SH-SY5Y (cell line): ENCODE measurements around the gene NUDT21.

Source experiments
- GATA2 ChIP-seq: IDR thresholded peaks from 2 replicates; pipeline ENCODE4 v1.6.1; 2011; ENCODE audit warnings: mild to moderate bottlenecking, low read depth, low read length
- GATA3 ChIP-seq: IDR thresholded peaks from 2 replicates; pipeline ENCODE4 v1.6.1; 2011; ENCODE audit warnings: low read depth, mild to moderate bottlenecking, low read length, moderate library complexity

Gene NUDT21

DNA sequence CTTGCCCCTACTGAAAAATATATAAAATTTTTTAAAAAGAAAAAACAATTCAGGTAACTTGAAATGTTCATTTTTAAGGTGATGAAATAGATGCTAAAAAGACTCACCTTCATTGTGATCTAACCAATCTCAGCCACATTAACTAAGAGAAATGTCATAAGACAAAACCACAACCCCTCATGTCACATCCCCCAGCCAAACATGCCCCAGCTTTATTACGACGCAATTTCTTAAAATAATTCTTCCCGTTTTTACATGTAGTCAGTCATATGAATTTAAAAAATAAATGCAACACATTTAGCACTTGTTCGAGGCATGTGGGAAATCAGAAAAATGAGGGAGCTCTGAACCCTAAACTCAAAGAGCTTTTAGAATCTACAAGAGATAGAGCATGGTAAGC is 35.3 kb downstream of the NUDT21 start:
- TF ChIP-seq GATA3, result no peak
- no peak for TF ChIP-seq GATA2

DNA sequence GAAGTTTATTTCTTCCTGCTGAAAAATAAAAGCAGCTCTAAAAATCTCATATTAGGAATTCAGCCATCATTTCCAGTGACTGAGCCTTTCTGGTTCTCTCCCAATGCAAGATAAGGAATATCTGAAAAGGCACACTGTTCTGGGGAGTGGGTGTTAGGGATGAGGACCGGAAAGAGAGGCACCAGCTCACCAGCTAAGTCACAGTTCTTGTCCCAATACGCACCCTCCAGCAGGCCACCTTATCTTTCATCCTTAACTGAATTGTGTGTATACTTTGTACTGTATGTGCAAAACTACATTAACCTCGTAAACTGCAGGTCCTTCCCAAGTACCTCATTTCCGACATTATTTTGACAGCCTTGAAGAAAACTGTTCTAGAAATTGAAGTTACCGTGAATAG is 36.8 kb downstream of the NUDT21 start:
- TF ChIP-seq GATA3, result no peak
- TF ChIP-seq GATA2, result no peak

DNA sequence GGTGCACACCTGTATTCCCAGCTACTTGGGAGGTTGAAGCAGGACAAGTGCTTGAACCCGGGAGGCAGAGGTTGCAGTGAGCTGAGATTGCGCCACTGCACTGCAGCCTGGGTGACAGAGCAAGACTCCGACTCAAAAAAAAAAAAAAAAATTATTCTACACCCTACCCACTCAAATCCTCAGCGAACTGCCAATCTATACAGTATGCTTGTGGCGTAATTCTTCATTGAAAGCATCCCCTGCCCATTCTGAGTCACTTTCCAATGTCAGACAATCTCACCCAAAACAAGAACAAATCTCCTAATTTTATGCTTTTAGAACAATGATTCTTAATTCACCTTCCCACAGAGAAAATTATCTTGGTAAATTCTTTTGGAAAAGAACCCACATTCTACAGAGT is 37.8 kb downstream of the NUDT21 start:
- TF ChIP-seq GATA2 (no peak), GATA3 (no peak)

DNA sequence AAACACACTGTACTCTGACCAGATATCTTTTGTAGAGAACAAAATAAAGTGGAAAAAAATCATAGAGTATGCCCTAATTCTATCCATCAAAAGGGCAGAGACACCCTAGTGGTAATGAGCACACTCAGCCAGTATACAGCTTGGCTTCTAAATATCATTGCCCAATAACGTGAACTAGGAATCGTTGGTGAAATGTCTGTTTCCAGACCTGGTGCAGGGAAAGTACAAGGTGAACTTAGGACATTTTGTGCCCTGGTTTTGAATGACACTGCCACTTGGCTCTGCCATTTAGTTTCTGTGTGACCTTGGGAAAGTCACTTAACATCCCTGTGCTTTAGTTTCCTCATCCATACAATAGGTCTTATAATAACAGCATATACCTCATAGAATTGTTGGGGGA is 39.5 kb downstream of the NUDT21 start:
- TF ChIP-seq GATA2 (no peak), GATA3 (no peak)

DNA sequence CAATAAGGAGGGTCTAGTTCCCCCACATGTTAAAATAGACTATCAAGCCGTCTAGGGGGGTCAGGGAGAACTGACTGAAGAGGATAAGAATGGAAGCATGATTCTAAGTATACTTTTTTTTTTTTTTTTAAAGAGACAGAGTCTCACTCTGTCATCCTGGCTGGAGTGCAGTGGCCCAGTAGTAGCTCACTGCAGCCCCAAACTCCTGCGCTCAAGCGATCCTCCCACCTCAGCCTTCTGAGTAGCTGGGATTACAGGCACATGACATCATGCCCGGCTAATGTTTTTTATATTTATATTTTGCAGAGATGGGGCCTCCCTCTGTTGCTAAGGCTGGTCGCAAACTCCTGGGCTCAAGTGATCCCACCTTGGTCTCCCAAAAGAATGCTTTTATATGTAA is 40.0 kb downstream of the NUDT21 start:
- no peak for TF ChIP-seq GATA2
- TF ChIP-seq GATA3, result no peak

DNA sequence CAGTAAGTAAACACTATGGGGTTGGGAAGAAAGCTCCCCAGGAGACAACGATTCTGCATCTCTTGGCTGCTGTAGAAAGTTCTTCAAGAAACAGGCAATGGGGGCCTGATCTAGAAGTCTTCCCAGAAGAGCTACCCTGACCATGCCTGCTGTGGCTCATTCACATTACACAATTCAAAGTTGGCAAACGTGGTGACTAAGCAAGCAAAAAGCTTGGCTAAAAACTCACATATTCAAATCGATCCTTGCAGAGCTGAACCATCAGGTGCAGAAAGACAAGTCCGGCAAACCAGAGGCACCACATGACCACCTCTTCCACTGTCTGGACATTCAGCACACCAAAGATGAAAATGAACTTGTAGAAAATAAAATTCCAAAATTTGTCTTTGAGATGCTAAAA is 41.9 kb downstream of the NUDT21 start:
- TF ChIP-seq GATA3, result no peak
- TF ChIP-seq GATA2, result no peak

DNA sequence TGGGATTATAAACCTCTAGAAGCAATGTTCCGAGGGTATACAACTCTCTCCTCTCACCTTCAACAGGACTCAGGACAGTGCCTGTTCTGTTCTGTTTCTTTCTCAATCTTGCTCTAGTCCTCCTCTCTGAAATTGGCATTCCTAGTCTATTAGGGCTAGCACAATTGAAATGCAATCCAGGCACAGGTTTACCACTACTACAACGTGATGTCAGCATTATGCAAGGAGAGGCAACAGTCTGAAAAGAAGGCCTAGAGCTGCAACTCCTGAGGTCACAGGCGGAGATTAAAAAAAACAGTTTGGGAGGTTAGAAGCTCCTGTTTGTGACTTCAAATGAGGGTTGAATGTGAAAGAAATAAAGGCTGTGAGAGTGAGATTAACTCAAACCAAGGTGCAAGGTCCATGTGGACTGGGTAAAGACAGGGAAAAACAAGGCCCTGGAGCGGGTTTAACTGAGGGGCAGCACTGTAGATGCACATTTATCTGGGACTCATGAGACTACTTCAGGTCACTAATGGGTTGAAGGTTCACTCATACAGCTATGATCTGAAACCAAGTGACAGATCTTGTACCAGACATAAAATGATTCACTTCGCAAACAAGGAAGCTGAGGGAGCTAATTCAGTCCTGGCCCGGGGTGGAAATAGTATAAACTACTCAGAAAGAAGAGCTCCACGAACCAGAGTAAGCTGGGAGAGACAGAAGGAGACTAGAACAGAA is 42.6 kb downstream of the NUDT21 start:
- TF ChIP-seq GATA3, result no peak
- no peak for TF ChIP-seq GATA2

DNA sequence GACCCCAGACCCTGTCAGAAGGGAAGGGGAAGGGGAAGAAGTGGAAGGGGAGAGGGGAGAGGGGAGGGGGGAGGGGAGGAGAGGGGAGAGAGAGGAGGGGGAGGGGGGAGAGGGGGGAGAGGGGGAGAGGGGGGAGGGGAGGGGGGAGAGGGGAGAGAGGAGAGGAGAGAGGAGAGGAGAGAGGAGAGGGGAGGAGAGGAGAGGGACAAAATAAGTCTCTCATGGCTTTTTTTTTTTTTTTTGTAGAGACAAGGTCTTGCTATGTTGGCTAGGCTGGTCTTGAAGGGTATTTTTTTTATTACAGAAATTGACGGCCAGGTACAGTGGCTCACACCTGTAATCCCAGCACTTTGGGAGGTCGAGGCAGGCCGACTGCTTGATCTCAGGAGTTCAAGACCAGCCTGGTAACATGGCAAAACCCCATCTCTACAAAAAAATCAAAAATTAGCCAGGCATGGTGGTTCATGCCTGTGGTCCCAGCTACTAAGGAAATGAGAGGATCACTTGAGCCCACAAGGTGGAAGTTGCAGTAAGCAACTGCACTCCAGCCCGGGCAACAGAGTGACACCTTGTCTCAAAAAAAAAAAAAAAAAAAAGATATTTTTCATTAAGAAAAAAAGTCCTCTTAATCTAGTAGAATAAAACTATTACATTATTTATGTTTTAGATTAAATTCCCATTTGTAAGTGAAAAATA is 45.0 kb downstream of the NUDT21 start:
- no peak for TF ChIP-seq GATA3
- no peak for TF ChIP-seq GATA2

DNA sequence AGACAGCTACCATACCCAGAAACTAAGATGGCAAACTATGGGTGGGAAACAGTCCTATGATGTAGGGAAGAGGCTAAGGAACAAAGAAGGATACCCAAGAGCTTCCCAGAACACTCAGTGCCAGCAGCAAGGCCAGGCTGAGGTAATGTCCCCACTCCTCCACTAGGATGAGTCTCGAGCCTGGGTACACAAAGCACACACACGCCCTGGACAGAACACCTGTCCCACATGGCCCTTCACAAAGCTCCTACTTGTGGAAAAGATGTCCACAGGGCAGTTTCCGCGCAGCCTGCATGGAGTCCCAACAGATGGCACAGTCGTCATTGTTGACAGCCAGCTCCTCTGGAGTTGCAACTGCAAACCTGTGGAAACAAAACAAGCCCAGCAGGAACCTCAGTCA is 49.6 kb downstream of the NUDT21 start:
- TF ChIP-seq GATA3 (no peak), GATA2 (no peak)

DNA sequence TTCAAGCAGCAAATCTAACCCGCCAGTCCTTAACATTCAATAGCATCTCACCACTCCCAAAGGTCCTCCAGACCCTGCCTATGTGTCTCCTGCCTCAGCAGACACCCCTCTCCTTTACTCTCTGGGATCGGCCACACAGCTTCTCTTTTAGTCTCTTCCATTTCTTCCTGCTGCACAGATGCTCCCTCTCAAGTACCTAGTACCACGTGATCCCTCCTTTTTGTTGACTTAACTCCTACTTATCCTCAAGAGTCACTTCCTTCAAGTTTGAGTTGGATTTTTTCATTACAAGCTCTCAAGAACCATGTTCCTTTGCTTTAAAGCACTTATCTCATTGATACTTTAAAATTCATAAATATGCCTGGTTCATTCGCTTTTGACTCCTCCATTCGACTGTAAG is 50.7 kb downstream of the NUDT21 start:
- TF ChIP-seq GATA3 (no peak), GATA2 (no peak)

DNA sequence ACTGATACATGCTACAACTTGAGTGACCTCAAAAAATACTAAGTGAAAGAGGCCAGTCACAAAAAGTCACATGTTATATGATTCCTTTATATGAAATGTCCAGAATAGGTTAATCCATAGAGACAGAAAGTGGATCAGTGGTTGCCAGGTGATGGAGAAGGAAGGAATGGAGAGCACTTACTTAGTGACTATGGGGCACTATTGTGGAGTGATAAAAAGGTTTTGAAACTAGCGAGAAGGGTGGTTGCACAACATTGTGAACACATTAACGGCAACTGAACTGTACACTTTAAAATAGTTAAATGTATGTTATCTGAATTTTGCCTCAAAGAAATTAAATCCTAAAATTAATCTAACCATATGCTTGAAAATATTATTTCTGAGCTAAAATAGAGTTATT is 51.6 kb downstream of the NUDT21 start:
- TF ChIP-seq GATA2, result no peak

DNA sequence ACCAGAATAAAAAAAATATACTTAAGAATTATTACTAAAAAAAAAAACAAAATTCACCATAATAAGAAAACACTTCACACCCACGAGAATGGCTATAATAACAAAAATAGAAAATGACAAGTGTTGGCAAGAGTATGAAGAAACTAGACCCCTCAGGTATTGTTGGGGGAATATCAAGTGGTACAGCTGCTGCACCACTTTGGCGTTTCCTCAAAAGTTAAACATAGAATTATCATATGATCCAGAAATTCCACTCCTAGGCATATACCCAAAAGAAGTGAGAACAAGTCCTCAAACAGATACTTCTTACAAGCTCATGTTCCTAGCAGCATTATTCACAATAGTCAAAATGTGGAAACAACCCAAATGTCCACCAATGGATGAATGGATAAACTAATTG is 52.1 kb downstream of the NUDT21 start:
- TF ChIP-seq GATA2 (no peak), GATA3 (no peak)

DNA sequence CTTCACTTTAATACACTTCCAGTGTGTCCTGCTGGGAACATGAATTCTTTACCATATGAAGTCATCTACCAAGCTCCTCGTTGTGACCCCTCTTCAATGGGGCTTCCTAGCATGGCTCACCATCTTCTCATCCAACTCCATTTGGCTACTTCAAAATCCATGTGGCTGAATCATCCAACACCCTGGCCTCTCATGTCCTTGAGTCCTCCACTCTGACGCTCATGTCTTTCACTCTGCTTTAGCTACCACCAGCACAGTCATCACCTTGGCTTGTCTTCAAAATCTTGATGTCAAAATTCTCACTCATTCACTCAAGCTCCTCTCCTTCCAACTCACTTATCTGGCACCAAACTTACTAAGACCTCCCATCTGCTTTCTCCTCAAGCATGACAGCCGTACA is 61.6 kb downstream of the NUDT21 start:
- TF ChIP-seq GATA3 (no peak), GATA2 (no peak)

DNA sequence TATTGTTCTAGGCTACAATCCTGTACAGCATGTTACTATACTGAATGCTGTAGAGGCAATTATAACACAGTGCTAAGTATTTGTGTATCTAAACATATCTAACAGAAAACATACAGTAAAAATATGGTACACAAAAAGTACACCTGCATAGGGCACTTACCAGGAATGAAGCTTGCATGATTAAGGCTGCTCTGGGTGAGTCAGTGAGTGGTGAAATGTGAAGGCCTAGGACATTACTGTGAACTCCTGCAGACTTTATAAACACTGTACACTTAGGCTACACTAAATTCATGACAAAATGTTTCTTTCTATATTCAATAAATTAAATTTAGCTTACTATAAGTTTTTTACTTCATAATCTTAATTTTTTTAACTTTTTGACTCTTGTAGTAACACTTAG is 62.9 kb downstream of the NUDT21 start:
- TF ChIP-seq GATA2, result no peak
- TF ChIP-seq GATA3, result no peak

DNA sequence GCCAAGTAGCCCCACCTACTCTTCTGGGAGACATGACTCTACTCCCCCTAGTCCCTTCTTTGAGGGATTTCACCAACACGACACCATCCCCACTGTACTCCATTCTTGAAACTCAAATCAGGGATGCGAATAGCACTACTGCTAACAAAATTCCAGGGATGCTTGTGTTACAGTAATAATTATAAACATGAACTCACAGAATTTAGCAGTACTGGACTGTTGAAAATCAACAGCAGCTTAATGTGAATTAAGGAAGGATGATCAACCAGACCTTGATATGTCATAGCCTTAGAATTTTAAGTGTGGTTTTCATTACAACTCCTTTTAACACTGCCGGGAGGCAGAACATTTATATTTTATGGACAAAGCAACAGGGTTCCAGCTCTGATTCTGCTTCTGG is 63.7 kb downstream of the NUDT21 start:
- TF ChIP-seq GATA2 (no peak), GATA3 (no peak)

DNA sequence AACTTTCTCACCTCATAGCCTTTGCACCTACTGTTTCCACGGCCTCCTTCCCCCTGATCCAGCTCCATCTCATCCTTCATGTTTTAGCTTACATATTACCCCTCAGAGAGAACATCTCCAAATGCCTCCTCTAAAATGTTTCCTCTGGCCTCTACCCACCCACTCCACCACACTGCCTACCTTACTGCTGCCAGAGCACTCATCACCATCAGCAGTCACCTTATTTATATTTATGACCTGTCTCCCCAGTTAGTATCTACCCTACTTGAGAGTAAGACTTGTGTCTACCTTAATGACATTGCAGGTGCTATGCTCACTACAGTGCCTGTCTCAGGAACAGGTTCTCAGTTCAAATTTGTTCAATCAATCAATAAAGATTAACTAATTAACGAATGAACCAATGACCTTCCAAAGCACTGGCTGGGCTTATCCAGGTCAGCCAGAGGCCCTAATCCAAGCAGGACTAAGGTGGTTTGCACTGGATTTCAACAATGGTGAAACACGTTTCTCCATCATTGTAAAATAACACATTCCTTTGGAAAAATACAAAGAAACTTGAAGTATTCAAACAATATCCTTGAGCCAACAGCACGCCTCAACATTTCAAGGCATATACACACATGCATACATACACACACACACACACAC is 66.9 kb downstream of the NUDT21 start:
- TF ChIP-seq GATA3 (no peak), GATA2 (no peak)
